ENCODE results near the gene CELSR1. TPM values are rescaled to one million over a fixed set of nuclear protein-coding genes. Genes with fewer than 3 reads are reported as not detected.

Gene CELSR1
- total RNA-seq, 2 donors from 2014 or later: 24.2 to 38.2 TPM

GRCh38 chr22:46534901-46535630 lies 2.4 kb downstream of the CELSR1 start:
- Histone ChIP-seq H3K36me3 (no peaks in the 10 kb centered on the region), H3K4me1 (replicated peaks) (peaks cover 9% of the 10 kb centered on the region), H3K27me3 (replicated peaks; ENCODE audit: insufficient read depth) (no peaks in the 10 kb centered on the region), H3K9me3 (no peaks in the 10 kb centered on the region), H3K4me3 (no peak overlapping the region), H3K27ac (no peak overlapping the region)
- no peak for TF ChIP-seq CTCF (IDR thresholded peaks at IDR 0.05)
- no peak for TF ChIP-seq POLR2AphosphoS5 (IDR thresholded peaks at IDR 0.05)
- no peak for TF ChIP-seq POLR2A (IDR thresholded peaks at IDR 0.05)
- WGBS: 99% methylated on average over 44 of the region's 45 CpGs
- DNase-seq (ENCODE audit: low spot score): no peak
- intact Hi-C loops (cut with DNase I): no loop called here

GRCh38 chr22:46534177-46534776 lies 3.1 kb downstream of the CELSR1 start:
- no peaks in the 10 kb centered on the region for H3K27me3 ChIP-seq (replicated peaks; ENCODE audit: insufficient read depth)
- intact Hi-C loops (cut with DNase I): no loop called here
- no peaks in the 10 kb centered on the region for H3K36me3 ChIP-seq
- H3K4me3 ChIP-seq: no peak overlapping the region
- no peaks in the 10 kb centered on the region for H3K9me3 ChIP-seq
- WGBS: 95% methylated on average over 30 of the region's 30 CpGs
- no peak for TF ChIP-seq POLR2A (IDR thresholded peaks at IDR 0.05)
- no peak for TF ChIP-seq POLR2AphosphoS5 (IDR thresholded peaks at IDR 0.05)
- TF ChIP-seq CTCF (IDR thresholded peaks at IDR 0.05): no peak
- peaks cover 9% of the 10 kb centered on the region for H3K4me1 ChIP-seq (replicated peaks)
- no peak for DNase-seq (ENCODE audit: low spot score)
- H3K27ac ChIP-seq: no peak overlapping the region

- Histone ChIP-seq H3K36me3 (no peaks in the 10 kb centered on the region), H3K4me3 (peak overlapping the region in 1 of 2 donors; percentile 9), H3K4me1 (replicated peaks) (peaks cover 7% of the 10 kb centered on the region), H3K27ac (no peak overlapping the region), H3K27me3 (replicated peaks; ENCODE audit: insufficient read depth) (no peaks in the 10 kb centered on the region), H3K9me3 (no peaks in the 10 kb centered on the region)
- 72% methylated on average over 32 of the region's 41 CpGs for WGBS
- DNase-seq (ENCODE audit: low spot score): peak; percentile 34
- intact Hi-C loops (cut with DNase I): no loop called here
- no peak for TF ChIP-seq POLR2A (IDR thresholded peaks at IDR 0.05)
- TF ChIP-seq POLR2AphosphoS5 (IDR thresholded peaks at IDR 0.05): no peak
- TF ChIP-seq CTCF (IDR thresholded peaks at IDR 0.05): peak in 1 of 4 experiments; percentile 40
Observed at GRCh38 chr22:46533070-46533833, 4.2 kb downstream of the CELSR1 start.

- no peak overlapping the region for H3K27ac ChIP-seq
- H3K27me3 ChIP-seq (replicated peaks; ENCODE audit: insufficient read depth): no peaks in the 10 kb centered on the region
- DNase-seq (ENCODE audit: low spot score): no peak
- H3K4me1 ChIP-seq (replicated peaks): peaks cover 6% of the 10 kb centered on the region
- intact Hi-C loops (cut with DNase I): no loop called here
- WGBS: 41% methylated on average over 3 of the region's 3 CpGs
- TF ChIP-seq CTCF (IDR thresholded peaks at IDR 0.05) (no peak), POLR2AphosphoS5 (IDR thresholded peaks at IDR 0.05) (no peak), POLR2A (IDR thresholded peaks at IDR 0.05) (no peak)
- H3K36me3 ChIP-seq: no peaks in the 10 kb centered on the region
- no peak overlapping the region for H3K4me3 ChIP-seq
- no peaks in the 10 kb centered on the region for H3K9me3 ChIP-seq
Observed at GRCh38 chr22:46532416-46532815, 5.0 kb downstream of the CELSR1 start.
